Measurements from ENCODE around the gene KLF5.

GRCh38 chr13:73073050-73073449 lies 14.2 kb downstream of the KLF5 start:
- TF ChIP-seq CTCF (conservative IDR thresholded peaks at IDR 0.05; ENCODE audit: low read depth, low read length) (no peak), EZH2 (IDR thresholded peaks at IDR 0.05; ENCODE audit: borderline replicate concordance, low read depth, low read length, poor library complexity, severe bottlenecking) (no peak)
